Caco-2 (cell line): ENCODE measurements around the gene NKAP. TPM values are rescaled to one million over a fixed set of nuclear protein-coding genes. Genes with fewer than 3 reads are reported as not detected.
A peak's percentile ranks its signal among the peaks of the same experiment; 100 is the strongest.

Source experiments
- BruUV-seq: library from RNA; stranded (reverse); fragments of 400-500 nt; replicated peaks from 2 replicates; lab custom pipeline; 2021; lab: Mats Ljungman, UMichigan
- CTCF ChIA-PET: fragments of 300-600 bp; sonication (Branson Sonifier 250); formaldehyde crosslinking; loops from one replicate; lab custom pipeline; 2022; ENCODE audit warnings: antibody characterized with exemption; lab: Charles Lee
- POLR2A ChIA-PET: fragments of 300-600 bp; sonication (Branson Sonifier 250); formaldehyde crosslinking; loops from one replicate; lab custom pipeline; 2022; ENCODE audit warnings: antibody characterized with exemption; lab: Charles Lee
- DNase-seq, 2 experiments: peaks; one replicate each; pipeline versions ENCODE4 v3.0.0 to v3.0.0-alpha.2; 2020 to 2022
- H3K27me3 ChIP-seq: replicated peaks from 2 replicates; pipeline ENCODE4 v1.6.0; 2011; ENCODE audit warnings: low read length; ENCODE audit not compliant: control insufficient read depth, insufficient read depth
- H3K36me3 ChIP-seq: 2 replicates; pipeline ENCODE4 v1.5.1; 2011; ENCODE audit warnings: low read length; ENCODE audit not compliant: control insufficient read depth, insufficient read depth
- H3K4me1 ChIP-seq: fragments of 250-450 bp; sonication (Bioruptor Pico); 2 replicates; pipeline ENCODE4 v1.5.1; 2020; ENCODE audit warnings: mild to moderate bottlenecking
- H3K4me3 ChIP-seq: 2 replicates; pipeline ENCODE4 v1.5.1; 2011; ENCODE audit warnings: low read depth, mild to moderate bottlenecking, control low read depth, low read length
- H3K9me3 ChIP-seq: fragments of 250-450 bp; sonication (Bioruptor Pico); 2 replicates; pipeline ENCODE4 v1.5.1; 2020; ENCODE audit warnings: mild to moderate bottlenecking, moderate library complexity
- H3K27ac Mint-ChIP-seq: one replicate; pipeline ENCODE4 v1.8.0; 2022; ENCODE audit warnings: mixed read lengths; ENCODE audit not compliant: unreplicated experiment
- H3K27me3 Mint-ChIP-seq: one replicate; pipeline ENCODE4 v1.8.0; 2022; ENCODE audit warnings: mixed read lengths; ENCODE audit not compliant: insufficient read depth, unreplicated experiment
- H3K36me3 Mint-ChIP-seq: one replicate; pipeline ENCODE4 v1.8.0; 2022; ENCODE audit warnings: mild to moderate bottlenecking, mixed read lengths; ENCODE audit not compliant: insufficient read depth, unreplicated experiment
- H3K4me1 Mint-ChIP-seq: one replicate; pipeline ENCODE4 v1.8.0; 2022; ENCODE audit warnings: low read depth, mixed read lengths; ENCODE audit not compliant: unreplicated experiment
- H3K4me3 Mint-ChIP-seq: one replicate; pipeline ENCODE4 v1.8.0; 2022; ENCODE audit warnings: mild to moderate bottlenecking, moderate library complexity, mixed read lengths; ENCODE audit not compliant: unreplicated experiment
- H3K9me3 Mint-ChIP-seq: one replicate; pipeline ENCODE4 v1.8.0; 2022; ENCODE audit warnings: mixed read lengths; ENCODE audit not compliant: unreplicated experiment
- CTCF ChIP-seq, 2 experiments: fragments of 200-600 bp in 1 of 2; IDR thresholded peaks; 1 replicate in 1 of 2; 2 replicates in 1 of 2; pipeline versions ENCODE4 v1.5.1 to v1.8.0; 2011 to 2022; ENCODE audit warnings: antibody characterized with exemption in 1 of 2, control low read depth in 1 of 2, inconsistent platforms in 1 of 2, low read depth in 1 of 2, low read length in 1 of 2, mild to moderate bottlenecking in 1 of 2, moderate library complexity in 1 of 2; ENCODE audit not compliant: insufficient read depth in 1 of 2, severe bottlenecking in 1 of 2, unreplicated experiment in 1 of 2
- intact Hi-C: fragments of 100-400 bp; cut with micrococcal nuclease; formaldehyde crosslinking; loops from one replicate; pipeline ENCODE4 v1.10.0; 2022; ENCODE audit not compliant: unreplicated experiment
- total RNA-seq: library from RNA; stranded (reverse); gene quantifications from 2 replicates; pipeline ENCODE4 v1.2.3, GENCODE V29; 2022

NKAP gene
- total RNA-seq, 1 experiment from 2014 or later = 9.5 TPM

DNA sequence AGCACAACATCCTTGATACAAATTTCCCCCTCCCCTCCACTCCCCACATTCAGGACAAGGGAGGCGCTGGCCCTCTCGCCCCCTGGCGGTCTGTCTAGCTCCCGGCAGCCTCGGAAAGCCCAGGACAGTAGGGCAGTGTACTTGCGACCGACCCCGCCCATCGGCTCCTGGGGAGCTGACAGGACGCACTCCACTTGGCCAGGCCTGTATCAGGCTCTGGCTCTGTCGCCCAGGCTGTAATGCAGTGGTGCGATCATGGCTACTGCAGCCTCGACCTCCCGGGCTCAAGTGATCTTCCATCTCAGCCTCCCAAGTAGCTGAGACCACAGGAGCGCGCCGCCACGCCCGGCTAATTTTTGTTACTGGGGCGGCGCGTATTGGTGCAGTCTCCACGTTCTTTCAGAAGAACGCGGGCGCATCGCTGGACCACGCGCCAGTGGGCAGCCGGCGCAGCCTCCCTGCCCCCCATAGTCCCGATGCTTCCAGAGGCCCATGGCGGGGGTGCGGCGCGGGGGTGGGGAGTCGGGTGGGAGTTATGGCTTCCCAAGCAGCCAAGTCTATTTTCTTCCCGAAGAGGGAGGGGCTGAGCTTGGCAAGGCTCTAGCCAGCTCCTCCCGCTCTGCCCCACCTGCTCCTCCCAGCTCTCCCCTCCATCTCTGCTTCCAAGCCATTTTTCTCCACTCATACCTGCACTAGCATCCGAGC lies 55.7 kb downstream of the NKAP start:
- H3K27me3 Mint-ChIP-seq = no peaks in the 10 kb centered on the region
- no peak overlapping the region for H3K27ac Mint-ChIP-seq
- intact Hi-C loops = loop anchor here (5.0 kb wide), 1 partner anchor 54 kb away; the partner anchor contains the start of gene NKAP
- H3K4me3 Mint-ChIP-seq = peak overlapping the region; percentile 66
- peak; percentile 51 to 73 for TF ChIP-seq CTCF (IDR thresholded peaks at IDR 0.05; ENCODE audit: insufficient read depth in 1 of 2, low read depth in 1 of 2, low read length in 1 of 2, severe bottlenecking in 1 of 2, unreplicated experiment in 1 of 2)
- H3K36me3 Mint-ChIP-seq = no peaks in the 10 kb centered on the region
- H3K4me1 Mint-ChIP-seq = no peaks in the 10 kb centered on the region
- no peaks in the 10 kb centered on the region for H3K9me3 ChIP-seq
- CTCF ChIA-PET = interaction anchor here (0.6 to 1.5 kb wide), 8 partner anchors 9 to 99 kb away, joined by 3 to 8 read pairs (median 4); partner anchors contain the start of genes RNF113A, RPL39 and UPF3B
- POLR2A ChIA-PET = interaction anchor here (0.6 to 1.2 kb wide), 3 partner anchors 9 to 35 kb away, joined by 4 to 11 read pairs (median 4); partner anchors contain the start of gene UPF3B
- peaks cover 7% of the 10 kb centered on the region; the same call in 1 of the 2 replicates for H3K4me1 ChIP-seq
- BruUV-seq = no TSS peak
- no peaks in the 10 kb centered on the region for H3K27me3 ChIP-seq
- peak overlapping the region; percentile 47 for H3K4me3 ChIP-seq
- no peaks in the 10 kb centered on the region for H3K9me3 Mint-ChIP-seq
- no peaks in the 10 kb centered on the region for H3K36me3 ChIP-seq
- DNase-seq = peak; percentile 85 to 86

DNA sequence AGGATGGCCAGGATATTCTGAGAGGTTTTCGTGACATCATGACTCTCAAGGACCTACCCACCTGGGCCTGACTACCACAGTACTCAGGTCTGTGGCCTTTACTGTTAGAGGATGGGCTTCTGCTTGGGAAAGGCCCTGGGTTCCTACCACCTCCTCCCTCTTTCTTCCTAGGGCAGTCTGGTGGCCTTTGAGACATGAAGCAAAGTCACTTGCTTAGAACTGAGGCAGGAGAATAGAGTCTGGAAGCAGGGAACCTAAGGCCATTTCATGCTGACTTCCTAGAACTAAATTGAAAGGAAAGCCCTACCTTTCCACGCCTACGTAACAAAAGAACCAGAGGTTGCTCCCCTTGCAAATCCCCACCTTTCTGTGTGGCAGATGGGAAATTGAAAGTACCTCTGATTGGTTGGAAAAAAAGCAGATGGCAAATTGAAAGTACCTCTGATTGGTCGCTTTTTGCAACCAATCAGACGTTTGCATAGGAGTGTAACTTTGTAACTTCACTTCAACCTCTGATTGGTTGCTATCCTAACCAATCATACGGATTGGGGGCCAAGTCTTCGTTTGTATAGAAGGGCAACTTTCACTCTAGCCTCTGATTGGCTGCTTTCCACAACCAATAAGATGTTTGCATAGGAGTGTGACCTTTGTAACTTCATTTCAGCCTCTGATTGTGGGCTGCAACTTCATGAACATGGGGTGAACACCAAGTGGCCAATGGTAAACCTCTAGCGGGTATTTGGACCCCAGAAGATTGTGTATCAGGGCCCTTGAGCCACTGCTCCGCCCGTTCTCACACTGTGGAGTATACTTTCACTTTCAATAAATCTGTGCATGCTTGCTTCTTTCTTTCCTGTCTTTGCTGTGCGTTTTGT lies 57.8 kb downstream of the NKAP start:
- Mint-ChIP-seq H3K27me3 (no peaks in the 10 kb centered on the region), H3K27ac (no peak overlapping the region), H3K36me3 (peaks cover under 1% of the 10 kb centered on the region), H3K4me3 (no peak overlapping the region), H3K9me3 (no peaks in the 10 kb centered on the region), H3K4me1 (no peaks in the 10 kb centered on the region)
- ChIA-PET POLR2A (no interaction called here), CTCF (no interaction called here)
- Histone ChIP-seq H3K4me3 (no peak overlapping the region), H3K36me3 (no peaks in the 10 kb centered on the region), H3K9me3 (no peaks in the 10 kb centered on the region), H3K4me1 (peaks cover 7% of the 10 kb centered on the region; the same call in 1 of the 2 replicates), H3K27me3 (no peaks in the 10 kb centered on the region)
- no TSS peak for BruUV-seq
- no peak for TF ChIP-seq CTCF (IDR thresholded peaks at IDR 0.05; ENCODE audit: insufficient read depth in 1 of 2, low read depth in 1 of 2, low read length in 1 of 2, severe bottlenecking in 1 of 2, unreplicated experiment in 1 of 2)
- intact Hi-C loops = loop anchor here (5.0 kb wide), 1 partner anchor 57 kb away; the partner anchor contains the start of gene NKAP
- peak in 1 of 2 experiments; percentile 47 for DNase-seq
